Subcutaneous abdominal adipose tissue (tissue), 5 donors: ENCODE results near the gene NLRP7.
"Not testable (repeated sequence)": the region's sequence is repeated elsewhere in the genome, so short reads cannot be mapped to it uniquely, and the experiment has no call there.

Source experiments
- H3K27ac ChIP-seq: one replicate; pipeline ENCODE4 v1.7.0; 2013; ENCODE audit warnings: low read depth, mild to moderate bottlenecking, inconsistent platforms, low read length, moderate library complexity
- H3K27me3 ChIP-seq, 5 donors: one replicate each; pipeline ENCODE4 v1.7.0; 2013; ENCODE audit warnings: low read length in 5 of 5, inconsistent platforms in 1 of 5; ENCODE audit not compliant: control insufficient read depth in 5 of 5, insufficient read depth in 4 of 5
- H3K36me3 ChIP-seq, 5 donors: one replicate each; pipeline ENCODE4 v1.7.0; 2013; ENCODE audit warnings: low read length in 5 of 5; ENCODE audit not compliant: control insufficient read depth in 5 of 5, insufficient read depth in 5 of 5
- H3K4me1 ChIP-seq, 5 donors: one replicate each; pipeline ENCODE4 v1.7.0; 2013; ENCODE audit warnings: low read length in 5 of 5, mild to moderate bottlenecking in 3 of 5, moderate library complexity in 1 of 5; ENCODE audit not compliant: control insufficient read depth in 5 of 5, insufficient read depth in 5 of 5
- H3K4me3 ChIP-seq, 5 donors: one replicate each; pipeline ENCODE4 v1.7.0; 2013; ENCODE audit warnings: low read length in 5 of 5, low read depth in 1 of 5
- H3K9ac ChIP-seq, 5 donors: one replicate each; pipeline ENCODE4 v1.7.0; 2013; ENCODE audit warnings: low read length in 5 of 5, mild to moderate bottlenecking in 4 of 5, moderate library complexity in 3 of 5
- H3K9me3 ChIP-seq, 5 donors: one replicate each; pipeline ENCODE4 v1.7.0; 2013; ENCODE audit warnings: low read length in 5 of 5; ENCODE audit not compliant: control insufficient read depth in 5 of 5
- donor health status: healthy.
- donor health status: healthy.
- donor health status: healthy.
- donor health status: healthy.
- donor health status: healthy.

NLRP7 gene

GRCh38 chr19:54955376-54955775 is 8.0 kb upstream of the NLRP7 start:
- Histone ChIP-seq H3K4me3 (no peak overlapping the region), H3K36me3 (no peaks in the 10 kb centered on the region)

GRCh38 chr19:54953345-54953713 is 6.0 kb upstream of the NLRP7 start:
- H3K27ac ChIP-seq, H3K27me3 ChIP-seq, H3K4me1 ChIP-seq, H3K9ac ChIP-seq, H3K4me3 ChIP-seq, H3K9me3 ChIP-seq, H3K36me3 ChIP-seq: not testable (repeated sequence)

More at GRCh38 chr19:54955376-54955775, 8.0 kb upstream of the NLRP7 start:
- Histone ChIP-seq H3K9ac (no peak overlapping the region), H3K27me3 (peaks cover 0 to 3% (median 0%) of the 10 kb centered on the region in 5 donors), H3K4me1 (no peaks in the 10 kb centered on the region), H3K27ac (no peak overlapping the region), H3K9me3 (no peaks in the 10 kb centered on the region)

DNA sequence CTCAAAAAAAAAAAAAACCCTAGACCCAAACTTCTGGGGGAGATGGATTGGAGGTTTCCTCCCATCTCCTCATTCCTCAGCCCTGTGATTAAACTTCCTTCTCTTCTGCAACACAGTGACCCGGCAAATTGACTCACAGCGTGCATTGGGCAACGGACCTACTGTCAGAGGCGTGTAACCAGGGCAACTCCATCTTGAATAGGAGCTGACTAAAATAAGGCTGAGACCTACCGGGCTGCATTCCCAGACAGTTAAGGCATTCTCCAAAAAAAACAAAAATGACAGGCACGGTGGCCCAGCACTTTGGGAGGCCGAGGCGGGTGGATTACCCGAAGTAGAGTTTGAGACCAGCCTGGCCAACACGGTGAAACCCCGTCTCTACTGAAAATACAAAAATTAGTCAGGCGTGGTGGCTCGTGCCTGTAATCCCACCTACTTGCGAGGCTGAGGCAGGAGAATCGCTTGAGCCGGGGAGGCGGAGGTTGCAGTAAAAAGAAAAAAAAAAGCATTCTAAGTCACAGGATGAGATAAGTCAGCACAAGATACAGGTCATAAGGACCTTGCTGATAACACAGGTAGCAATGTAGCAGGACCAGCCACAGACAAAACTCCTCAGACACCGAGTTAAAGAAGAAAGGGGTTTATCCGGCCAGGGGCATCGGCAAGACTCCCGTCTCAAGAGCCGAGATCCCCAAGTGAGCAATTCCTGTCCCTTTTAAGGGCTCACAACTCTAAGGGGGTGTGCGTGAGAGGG is 5.4 kb upstream of the NLRP7 start:
- no peaks in the 10 kb centered on the region for H3K9me3 ChIP-seq
- H3K9ac ChIP-seq, result no peak overlapping the region
- no peak overlapping the region for H3K4me3 ChIP-seq
- no peaks in the 10 kb centered on the region for H3K4me1 ChIP-seq
- peaks cover 0 to 3% (median 0%) of the 10 kb centered on the region in 5 donors for H3K27me3 ChIP-seq
- no peak overlapping the region for H3K27ac ChIP-seq
- H3K36me3 ChIP-seq, result no peaks in the 10 kb centered on the region

GRCh38 chr19:54950580-54950979 is 3.2 kb upstream of the NLRP7 start:
- not testable (repeated sequence) for H3K36me3 ChIP-seq, H3K9me3 ChIP-seq, H3K4me1 ChIP-seq, H3K4me3 ChIP-seq, H3K27me3 ChIP-seq, H3K9ac ChIP-seq, H3K27ac ChIP-seq

DNA sequence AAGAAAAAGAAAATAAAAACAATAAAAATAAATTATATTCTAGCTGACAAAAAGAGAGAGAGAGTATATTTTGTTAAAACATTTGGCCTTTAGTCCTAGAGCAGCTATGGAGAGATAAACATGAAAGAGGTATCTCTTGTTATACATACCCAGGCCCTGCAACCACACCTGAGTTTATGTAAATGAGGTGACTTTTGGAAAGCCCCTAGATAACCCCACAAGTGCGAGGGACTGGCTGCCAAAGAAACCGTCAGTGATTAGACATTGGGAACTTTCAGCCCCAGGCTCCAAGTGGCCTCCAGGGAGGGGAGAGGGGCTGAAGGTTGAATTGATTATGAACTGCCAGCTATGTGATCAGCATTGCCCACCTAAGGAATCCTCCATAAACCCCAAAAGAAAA is 2.1 kb upstream of the NLRP7 start:
- no peak overlapping the region for H3K9ac ChIP-seq
- no peaks in the 10 kb centered on the region for H3K4me1 ChIP-seq
- no peaks in the 10 kb centered on the region for H3K36me3 ChIP-seq
- no peak overlapping the region for H3K27ac ChIP-seq
- peaks cover 0 to 3% (median 0%) of the 10 kb centered on the region in 5 donors for H3K27me3 ChIP-seq
- H3K4me3 ChIP-seq, result no peak overlapping the region
- H3K9me3 ChIP-seq, result no peaks in the 10 kb centered on the region

DNA sequence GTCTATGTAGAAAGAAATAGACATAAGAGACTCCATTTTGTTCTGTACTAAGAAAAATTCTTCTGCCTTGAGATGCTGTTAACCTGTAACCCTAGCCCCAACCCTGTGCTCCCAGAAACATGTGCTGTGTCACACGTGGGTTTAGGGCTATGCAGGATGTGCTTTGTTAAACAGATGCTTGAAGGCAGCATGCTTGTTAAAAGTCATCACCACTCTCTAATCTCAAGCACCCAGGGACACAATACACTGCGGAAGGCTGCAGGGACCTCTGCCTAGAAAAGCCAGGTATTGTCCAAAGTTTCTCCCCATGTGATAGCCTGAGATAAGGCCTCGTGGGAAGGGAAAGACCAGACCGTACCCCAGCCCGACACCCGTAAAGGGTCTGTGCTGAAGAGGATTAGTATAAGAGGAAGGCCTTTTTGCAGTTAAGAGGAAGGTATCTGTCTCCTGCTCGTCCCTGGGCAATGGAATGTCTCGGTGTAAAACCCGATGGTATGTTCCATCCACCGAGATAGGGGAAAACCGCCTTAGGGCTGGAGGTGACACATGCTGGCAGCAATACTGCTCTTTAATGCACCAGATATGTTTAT is 3.5 kb downstream of the NLRP7 start:
- H3K4me3 ChIP-seq, H3K27ac ChIP-seq, H3K9ac ChIP-seq, H3K27me3 ChIP-seq, H3K4me1 ChIP-seq, H3K36me3 ChIP-seq, H3K9me3 ChIP-seq: not testable (repeated sequence)

DNA sequence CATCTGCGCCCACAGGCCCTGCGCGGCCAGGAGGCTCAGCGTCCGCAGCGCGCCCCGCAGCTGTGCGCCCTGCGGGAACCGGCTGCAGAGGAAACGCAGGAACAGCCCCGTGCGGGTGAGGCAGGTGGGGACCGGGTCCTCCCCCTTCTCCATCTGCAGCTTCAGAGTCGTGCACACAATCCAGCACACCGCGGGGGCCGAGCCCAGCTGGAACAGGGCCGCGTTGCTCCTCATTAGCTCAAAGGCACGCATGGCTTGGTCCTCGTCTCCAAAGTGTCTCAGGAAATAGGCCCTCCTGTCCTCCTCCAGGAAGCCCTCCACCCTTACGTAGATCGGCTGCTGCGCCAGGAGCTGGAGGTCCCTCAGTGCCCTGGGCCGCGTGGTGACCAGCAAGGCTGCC is 7.8 kb downstream of the NLRP7 start:
- not testable (repeated sequence) for H3K9ac ChIP-seq, H3K4me1 ChIP-seq, H3K36me3 ChIP-seq, H3K4me3 ChIP-seq, H3K27ac ChIP-seq, H3K9me3 ChIP-seq
- peaks cover 0 to 14% (median 0%) of the 10 kb centered on the region in 5 donors for H3K27me3 ChIP-seq

DNA sequence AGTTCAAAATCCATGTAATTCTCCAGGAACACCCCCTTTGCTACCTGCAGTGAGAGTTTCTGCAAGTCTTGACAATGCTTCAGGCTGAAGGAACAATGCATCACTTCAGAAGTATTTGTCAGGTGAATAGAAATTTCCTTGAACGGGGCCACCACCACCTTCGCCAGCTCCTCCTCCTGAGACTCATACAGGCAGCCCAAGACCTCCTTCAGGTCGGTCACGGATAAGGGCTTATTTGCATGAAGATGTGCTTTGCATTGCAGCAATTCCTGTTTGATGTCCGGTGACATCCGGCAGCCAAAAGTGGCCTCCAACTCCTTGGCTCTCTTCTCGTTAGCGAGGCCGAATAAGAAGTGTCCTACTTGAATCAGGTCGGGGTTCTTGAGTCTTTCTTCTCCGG is 8.4 kb downstream of the NLRP7 start:
- Histone ChIP-seq H3K27ac (no peak overlapping the region), H3K4me1 (no peaks in the 10 kb centered on the region), H3K9me3 (peaks cover 0 to 3% (median 0%) of the 10 kb centered on the region in 5 donors), H3K36me3 (no peaks in the 10 kb centered on the region), H3K4me3 (no peak overlapping the region), H3K9ac (no peak overlapping the region), H3K27me3 (peaks cover 0 to 14% (median 2%) of the 10 kb centered on the region in 5 donors)

GRCh38 chr19:54937926-54938325 is 9.4 kb downstream of the NLRP7 start:
- Histone ChIP-seq H3K36me3 (no peaks in the 10 kb centered on the region), H3K27ac (no peak overlapping the region), H3K27me3 (peaks cover 0 to 14% (median 2%) of the 10 kb centered on the region in 5 donors), H3K9ac (no peak overlapping the region), H3K4me3 (no peak overlapping the region), H3K9me3 (peaks cover 0 to 3% (median 0%) of the 10 kb centered on the region in 5 donors), H3K4me1 (no peaks in the 10 kb centered on the region)

GRCh38 chr19:54928299-54928698 is 19.0 kb downstream of the NLRP7 start:
- no peaks in the 10 kb centered on the region for H3K4me1 ChIP-seq
- H3K4me3 ChIP-seq, result no peak overlapping the region
- no peak overlapping the region for H3K9ac ChIP-seq
- H3K27ac ChIP-seq, result no peak overlapping the region
- peaks cover 3 to 22% (median 15%) of the 10 kb centered on the region in 5 donors for H3K9me3 ChIP-seq
- H3K27me3 ChIP-seq, result peaks cover 0 to 1% (median 0%) of the 10 kb centered on the region in 5 donors
- H3K36me3 ChIP-seq, result no peaks in the 10 kb centered on the region
